Liver (tissue), 1 donor: ENCODE results near the gene GABRR3.

Experiments used
- NR2F2 ChIP-seq: IDR thresholded peaks from 2 replicates; pipeline ENCODE4 v1.6.1; 2016; ENCODE audit warnings: antibody characterized with exemption
- TAF1 ChIP-seq: conservative IDR thresholded peaks from 2 replicates; pipeline ENCODE4 v1.6.1; 2016; ENCODE audit warnings: antibody characterized with exemption, mild to moderate bottlenecking
- donor health status: healthy.

- TF ChIP-seq TAF1 (no peak), NR2F2 (no peak)
Observed at GRCh38 chr3:97970156-97970555, 65.0 kb downstream of the GABRR3 start.
